IMR-90 (cell line): ENCODE data around the gene ARMCX4.

Source experiments
- CEBPB ChIP-seq: IDR thresholded peaks from 2 replicates; pipeline ENCODE4 v1.6.1; 2012; ENCODE audit warnings: low read depth, low read length, improper control_type of control experiment
- CTCF ChIP-seq: conservative IDR thresholded peaks from 2 replicates; pipeline ENCODE4 v1.5.1; 2012; ENCODE audit warnings: mild to moderate bottlenecking, low read depth, low read length, improper control_type of control experiment
- MAFK ChIP-seq: IDR thresholded peaks from 2 replicates; pipeline ENCODE4 v1.6.1; 2012; ENCODE audit warnings: low read depth, low read length, improper control_type of control experiment
- NFE2L2 ChIP-seq: fragments of 150-350 bp; IDR thresholded peaks from 2 replicates; pipeline ENCODE4 v1.6.1; 2016; ENCODE audit warnings: low read depth, mild to moderate bottlenecking, low read length
- POLR2A ChIP-seq: IDR thresholded peaks from 2 replicates; pipeline ENCODE4 v1.6.1; 2012; ENCODE audit warnings: mild to moderate bottlenecking, low read depth, low read length
- SMC3 ChIP-seq: fragments of 150-350 bp; IDR thresholded peaks from 2 replicates; pipeline ENCODE4 v1.6.1; 2016; ENCODE audit warnings: low read depth, mild to moderate bottlenecking, antibody characterized with exemption, low read length, moderate library complexity

- TF ChIP-seq CTCF = no peak
- no peak for TF ChIP-seq NFE2L2
- no peak for TF ChIP-seq POLR2A
- no peak for TF ChIP-seq CEBPB
- no peak for TF ChIP-seq MAFK
- TF ChIP-seq SMC3 = no peak
These were observed 6.7 kb downstream of the ARMCX4 start for GRCh38 chrX:101491943-101492342.
